NB4 (cell line): ENCODE measurements around the gene LRFN4.

Experiments used
- POLR2A ChIP-seq: IDR thresholded peaks from 2 replicates; pipeline ENCODE4 v1.6.1; 2011; ENCODE audit warnings: mild to moderate bottlenecking; ENCODE audit not compliant: insufficient read length; ENCODE audit errors: extremely low read depth
- TF ChIP-seq, protein P1 (sequence below): IDR thresholded peaks from one replicate; pipeline ENCODE4 v1.5.1; 2012; ENCODE audit warnings: low read depth, low read length

DNA sequence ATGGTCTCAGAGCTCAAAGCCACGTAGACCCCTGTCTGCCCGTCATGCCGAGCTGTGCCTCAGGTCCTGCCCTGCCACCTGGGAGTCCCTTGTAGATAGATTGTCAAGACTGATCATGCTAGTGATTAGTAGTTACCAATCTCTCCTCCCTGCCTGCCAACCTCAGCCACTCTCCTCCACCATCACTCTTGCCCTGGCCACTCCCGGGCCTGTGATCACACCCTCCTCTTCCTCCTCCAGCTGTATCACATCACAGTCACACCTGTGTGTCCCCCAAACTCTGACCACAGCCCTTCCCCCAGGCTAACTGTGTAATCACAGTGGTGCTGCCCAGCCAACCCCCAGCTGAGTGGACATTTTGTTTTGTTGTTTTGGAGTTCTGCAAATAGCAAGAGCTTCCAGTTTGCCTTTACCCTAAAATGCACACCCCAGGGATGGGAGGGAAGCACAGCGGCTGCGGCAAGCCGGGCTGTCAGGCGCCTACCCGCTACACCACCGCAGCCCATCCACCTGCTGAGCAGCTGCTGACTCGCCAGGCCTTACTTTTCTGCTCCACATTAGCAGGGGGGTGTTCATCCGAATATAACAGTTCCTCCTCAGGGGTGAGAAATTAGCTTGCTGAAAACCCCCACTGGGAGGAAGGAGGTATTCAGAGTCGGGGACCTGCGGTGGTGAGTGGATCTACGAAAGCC is 45.8 kb downstream of the LRFN4 start:
- TF ChIP-seq POLR2A, result no peak
- TF ChIP-seq, protein P1, sequence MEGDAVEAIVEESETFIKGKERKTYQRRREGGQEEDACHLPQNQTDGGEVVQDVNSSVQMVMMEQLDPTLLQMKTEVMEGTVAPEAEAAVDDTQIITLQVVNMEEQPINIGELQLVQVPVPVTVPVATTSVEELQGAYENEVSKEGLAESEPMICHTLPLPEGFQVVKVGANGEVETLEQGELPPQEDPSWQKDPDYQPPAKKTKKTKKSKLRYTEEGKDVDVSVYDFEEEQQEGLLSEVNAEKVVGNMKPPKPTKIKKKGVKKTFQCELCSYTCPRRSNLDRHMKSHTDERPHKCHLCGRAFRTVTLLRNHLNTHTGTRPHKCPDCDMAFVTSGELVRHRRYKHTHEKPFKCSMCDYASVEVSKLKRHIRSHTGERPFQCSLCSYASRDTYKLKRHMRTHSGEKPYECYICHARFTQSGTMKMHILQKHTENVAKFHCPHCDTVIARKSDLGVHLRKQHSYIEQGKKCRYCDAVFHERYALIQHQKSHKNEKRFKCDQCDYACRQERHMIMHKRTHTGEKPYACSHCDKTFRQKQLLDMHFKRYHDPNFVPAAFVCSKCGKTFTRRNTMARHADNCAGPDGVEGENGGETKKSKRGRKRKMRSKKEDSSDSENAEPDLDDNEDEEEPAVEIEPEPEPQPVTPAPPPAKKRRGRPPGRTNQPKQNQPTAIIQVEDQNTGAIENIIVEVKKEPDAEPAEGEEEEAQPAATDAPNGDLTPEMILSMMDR, result no peak
